Parathyroid adenoma (tissue), 2 donors: ENCODE results near the gene MFSD12.
A peak's percentile ranks its signal among the peaks of the same experiment; 100 is the strongest.

Experiments used
- H2AFZ ChIP-seq: fragments of 300-600 bp; sonication (generic); one replicate; pipeline ENCODE4 v1.7.0; 2017; ENCODE audit warnings: antibody characterized with exemption, mild to moderate bottlenecking
- H3K27ac ChIP-seq: fragments of 300-600 bp; sonication (generic); one replicate; pipeline ENCODE4 v1.7.0; 2017
- H3K27me3 ChIP-seq: fragments of 300-600 bp; sonication (generic); one replicate; pipeline ENCODE4 v1.7.0; 2017; ENCODE audit warnings: low read length; ENCODE audit not compliant: control insufficient read depth, insufficient read depth
- H3K36me3 ChIP-seq: fragments of 300-600 bp; sonication (generic); one replicate; pipeline ENCODE4 v1.7.0; 2017; ENCODE audit warnings: low read length; ENCODE audit not compliant: control insufficient read depth, insufficient read depth
- H3K4me1 ChIP-seq: fragments of 300-600 bp; sonication (generic); one replicate; pipeline ENCODE4 v1.7.0; 2017; ENCODE audit warnings: control low read depth
- H3K4me2 ChIP-seq: fragments of 300-600 bp; sonication (generic); one replicate; pipeline ENCODE4 v1.7.0; 2017; ENCODE audit warnings: low read length
- H3K4me3 ChIP-seq: fragments of 300-600 bp; sonication (generic); one replicate; pipeline ENCODE4 v1.7.0; 2017; ENCODE audit warnings: low read depth, low read length
- H3K79me2 ChIP-seq: fragments of 300-600 bp; sonication (generic); one replicate; pipeline ENCODE4 v1.7.0; 2017; ENCODE audit warnings: control low read depth
- H3K9ac ChIP-seq: fragments of 300-600 bp; sonication (generic); one replicate; pipeline ENCODE4 v1.7.0; 2017; ENCODE audit warnings: mild to moderate bottlenecking
- H3K9me3 ChIP-seq: fragments of 300-600 bp; sonication (generic); one replicate; pipeline ENCODE4 v1.7.0; 2017; ENCODE audit warnings: low read length; ENCODE audit not compliant: control insufficient read depth
- CTCF ChIP-seq: fragments of 300-600 bp; sonication (generic); IDR thresholded peaks from one replicate; pipeline ENCODE4 v1.7.0; 2017; ENCODE audit warnings: antibody characterized with exemption, mild to moderate bottlenecking
- donor health status: primary hyperparathyroidism.

The MFSD12 gene

GRCh38 chr19:3605361-3605760 lies 48.0 kb upstream of the MFSD12 start:
- peaks cover 5% of the 10 kb centered on the region for H3K4me1 ChIP-seq
- no peaks in the 10 kb centered on the region for H3K36me3 ChIP-seq
- peak overlapping the region; percentile 88 for H3K4me2 ChIP-seq
- no peak for TF ChIP-seq CTCF
- no peak overlapping the region for H3K9ac ChIP-seq
- no peak overlapping the region for H2AFZ ChIP-seq
- no peaks in the 10 kb centered on the region for H3K79me2 ChIP-seq
- H3K27me3 ChIP-seq: no peaks in the 10 kb centered on the region
- no peak overlapping the region for H3K27ac ChIP-seq
- peak overlapping the region; percentile 68 for H3K4me3 ChIP-seq
- no peaks in the 10 kb centered on the region for H3K9me3 ChIP-seq

GRCh38 chr19:3604987-3605343 lies 47.6 kb upstream of the MFSD12 start:
- no peak overlapping the region for H3K4me3 ChIP-seq
- no peak overlapping the region for H3K9ac ChIP-seq
- no peaks in the 10 kb centered on the region for H3K27me3 ChIP-seq
- no peaks in the 10 kb centered on the region for H3K9me3 ChIP-seq
- no peak overlapping the region for H2AFZ ChIP-seq
- no peak overlapping the region for H3K27ac ChIP-seq
- no peaks in the 10 kb centered on the region for H3K36me3 ChIP-seq
- H3K4me1 ChIP-seq: peaks cover 5% of the 10 kb centered on the region
- H3K4me2 ChIP-seq: no peak overlapping the region
- TF ChIP-seq CTCF: no peak
- H3K79me2 ChIP-seq: no peaks in the 10 kb centered on the region

DNA sequence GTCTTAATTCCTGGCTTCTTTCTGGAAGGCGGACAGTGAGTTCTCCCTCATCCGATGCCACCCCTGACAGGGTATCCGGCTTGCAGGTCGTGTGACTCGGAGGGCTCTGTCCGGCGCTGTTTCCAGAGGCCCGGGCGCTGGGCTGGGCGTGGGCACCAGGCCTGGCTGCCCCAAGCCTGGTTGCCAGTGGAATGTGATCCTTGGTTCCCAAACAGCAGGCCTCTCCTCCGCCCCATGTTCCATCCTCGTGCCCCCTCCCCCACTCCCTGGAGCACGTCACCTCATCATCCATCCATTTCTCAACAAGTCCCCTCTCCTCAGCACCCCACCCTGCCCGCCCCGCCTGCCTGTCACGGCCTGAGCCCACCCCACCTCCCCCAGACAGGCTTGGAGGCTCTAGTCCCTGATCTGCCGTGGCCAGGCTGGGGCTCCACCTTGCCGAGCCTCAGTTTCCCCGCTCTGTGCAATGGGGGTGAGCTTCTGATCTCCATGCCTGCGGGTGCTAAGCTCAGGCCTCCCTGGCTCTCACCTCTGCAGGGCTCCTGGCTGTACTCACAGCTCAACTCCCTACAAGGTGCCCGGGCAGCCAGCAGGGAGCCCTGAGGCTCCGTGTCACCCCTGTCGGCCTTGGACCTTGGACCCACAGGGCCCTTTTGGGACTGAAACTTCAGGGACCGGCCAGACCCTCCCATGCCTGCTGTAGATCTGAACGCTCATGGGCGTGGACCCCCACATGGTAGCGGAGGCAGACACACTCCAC lies 47.0 kb upstream of the MFSD12 start:
- no peaks in the 10 kb centered on the region for H3K9me3 ChIP-seq
- H3K9ac ChIP-seq: no peak overlapping the region
- TF ChIP-seq CTCF: no peak
- H3K4me1 ChIP-seq: peaks cover 5% of the 10 kb centered on the region
- H3K4me2 ChIP-seq: no peak overlapping the region
- no peak overlapping the region for H3K4me3 ChIP-seq
- no peak overlapping the region for H3K27ac ChIP-seq
- no peaks in the 10 kb centered on the region for H3K36me3 ChIP-seq
- no peaks in the 10 kb centered on the region for H3K79me2 ChIP-seq
- no peaks in the 10 kb centered on the region for H3K27me3 ChIP-seq
- H2AFZ ChIP-seq: no peak overlapping the region

DNA sequence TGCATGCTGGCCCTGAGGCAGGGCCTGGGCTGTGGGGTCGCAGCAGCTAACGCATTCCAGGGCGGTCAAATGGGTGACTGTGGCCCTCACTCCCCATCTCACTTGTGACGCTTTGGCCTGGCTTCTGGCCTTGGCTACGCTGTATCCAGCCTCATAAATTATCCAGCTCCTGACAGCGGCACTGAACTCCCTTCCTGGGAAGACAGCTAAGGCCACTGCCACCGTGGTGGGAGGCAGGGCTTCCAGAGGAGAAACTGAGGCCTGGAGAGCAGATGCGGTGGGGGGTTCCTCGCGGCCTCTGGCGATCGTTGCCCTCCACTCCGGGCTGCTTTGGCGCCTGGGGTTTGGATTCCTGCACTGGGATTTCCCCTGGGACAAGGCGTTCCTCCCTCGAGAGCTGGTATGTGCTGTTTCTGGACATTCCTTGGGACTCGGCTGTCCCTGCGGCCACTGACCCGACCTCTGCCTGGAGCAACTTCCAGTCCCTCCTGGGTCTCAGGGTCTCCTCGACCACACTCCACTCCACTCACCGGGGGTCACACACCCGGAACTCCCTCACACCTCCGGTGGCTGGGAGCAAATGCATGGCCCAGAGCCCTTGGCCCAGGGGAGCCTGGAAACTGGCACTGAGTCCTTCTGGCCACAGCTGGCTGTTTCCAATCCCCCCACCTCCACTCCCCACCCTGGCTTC lies 45.9 kb upstream of the MFSD12 start:
- H3K27ac ChIP-seq: no peak overlapping the region
- H2AFZ ChIP-seq: no peak overlapping the region
- H3K9ac ChIP-seq: no peak overlapping the region
- H3K9me3 ChIP-seq: no peaks in the 10 kb centered on the region
- no peak for TF ChIP-seq CTCF
- H3K27me3 ChIP-seq: no peaks in the 10 kb centered on the region
- no peak overlapping the region for H3K4me2 ChIP-seq
- peaks cover 5% of the 10 kb centered on the region for H3K4me1 ChIP-seq
- H3K79me2 ChIP-seq: no peaks in the 10 kb centered on the region
- H3K4me3 ChIP-seq: no peak overlapping the region
- no peaks in the 10 kb centered on the region for H3K36me3 ChIP-seq
